ENCODE data around the gene GPR83. TPM values are rescaled to one million over a fixed set of nuclear protein-coding genes. Genes with fewer than 3 reads are reported as not detected.
"Not testable (repeated sequence)": the region's sequence is repeated elsewhere in the genome, so short reads cannot be mapped to it uniquely, and the experiment has no call there.

The GPR83 gene
- total RNA-seq, 4 donors from 2014 or later, result 0.23 to 0.30 (median 0.24) TPM; not detected in 1

DNA sequence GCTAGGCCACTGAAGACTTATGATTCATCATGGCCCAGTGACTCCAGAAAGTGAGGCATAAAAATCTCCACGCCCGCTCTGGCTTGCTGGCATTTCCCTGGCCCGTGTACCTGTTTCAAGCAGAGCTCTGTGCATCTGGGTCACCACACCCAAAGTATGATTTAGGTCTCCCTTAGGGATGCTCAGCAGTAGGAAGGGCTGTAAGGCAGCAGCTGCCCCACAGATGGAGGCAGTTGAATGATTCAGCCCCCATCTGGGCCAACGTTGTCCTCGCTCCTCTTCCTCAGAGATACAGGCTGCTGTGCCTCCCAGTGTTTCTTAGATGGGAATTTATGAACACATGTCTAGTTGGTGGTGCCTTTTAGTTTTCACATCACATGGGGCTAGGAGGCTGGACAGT, 21.6 kb downstream of the GPR83 start:
- no peak overlapping the region for H3K27ac ChIP-seq
- no peak for DNase-seq (ENCODE audit: low spot score in 2 of 2)
- H3K27me3 ChIP-seq, result no peaks in the 10 kb centered on the region
- H3K4me3 ChIP-seq, result no peak overlapping the region
- WGBS, result 50% methylated on average over 4 of the region's 5 CpGs
- H3K9me3 ChIP-seq, result no peaks in the 10 kb centered on the region
- TF ChIP-seq EP300 (IDR thresholded peaks at IDR 0.05), result no peak
- no peak for TF ChIP-seq POLR2AphosphoS5 (IDR thresholded peaks at IDR 0.05)
- TF ChIP-seq POLR2A (IDR thresholded peaks at IDR 0.05), result no peak
- TF ChIP-seq, protein P1, sequence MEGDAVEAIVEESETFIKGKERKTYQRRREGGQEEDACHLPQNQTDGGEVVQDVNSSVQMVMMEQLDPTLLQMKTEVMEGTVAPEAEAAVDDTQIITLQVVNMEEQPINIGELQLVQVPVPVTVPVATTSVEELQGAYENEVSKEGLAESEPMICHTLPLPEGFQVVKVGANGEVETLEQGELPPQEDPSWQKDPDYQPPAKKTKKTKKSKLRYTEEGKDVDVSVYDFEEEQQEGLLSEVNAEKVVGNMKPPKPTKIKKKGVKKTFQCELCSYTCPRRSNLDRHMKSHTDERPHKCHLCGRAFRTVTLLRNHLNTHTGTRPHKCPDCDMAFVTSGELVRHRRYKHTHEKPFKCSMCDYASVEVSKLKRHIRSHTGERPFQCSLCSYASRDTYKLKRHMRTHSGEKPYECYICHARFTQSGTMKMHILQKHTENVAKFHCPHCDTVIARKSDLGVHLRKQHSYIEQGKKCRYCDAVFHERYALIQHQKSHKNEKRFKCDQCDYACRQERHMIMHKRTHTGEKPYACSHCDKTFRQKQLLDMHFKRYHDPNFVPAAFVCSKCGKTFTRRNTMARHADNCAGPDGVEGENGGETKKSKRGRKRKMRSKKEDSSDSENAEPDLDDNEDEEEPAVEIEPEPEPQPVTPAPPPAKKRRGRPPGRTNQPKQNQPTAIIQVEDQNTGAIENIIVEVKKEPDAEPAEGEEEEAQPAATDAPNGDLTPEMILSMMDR (IDR thresholded peaks at IDR 0.05), result no peak
- no peaks in the 10 kb centered on the region for H3K4me1 ChIP-seq
- no peaks in the 10 kb centered on the region for H3K36me3 ChIP-seq

DNA sequence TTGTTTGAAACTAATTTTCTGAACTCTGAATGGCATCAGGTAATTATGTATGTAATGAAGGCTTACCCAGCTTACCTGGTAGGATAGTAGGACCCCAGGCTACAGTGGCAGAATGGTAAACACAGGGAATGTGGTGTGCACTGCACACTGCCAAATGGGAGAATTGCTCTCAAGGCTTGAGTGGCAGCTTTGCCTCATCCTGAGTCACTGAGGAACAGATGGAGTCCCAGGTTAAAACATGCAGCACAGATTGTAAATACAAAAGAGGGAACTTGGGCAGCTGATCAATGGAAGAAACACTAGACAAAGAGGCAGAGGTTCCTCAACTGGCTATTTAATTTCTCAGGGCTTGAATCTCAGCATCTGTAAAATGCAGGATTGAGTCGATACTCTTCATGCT, 24.4 kb downstream of the GPR83 start:
- Histone ChIP-seq H3K4me3 (no peak overlapping the region), H3K27ac (no peak overlapping the region), H3K4me1 (no peaks in the 10 kb centered on the region), H3K36me3 (no peaks in the 10 kb centered on the region), H3K9me3 (no peaks in the 10 kb centered on the region), H3K27me3 (no peaks in the 10 kb centered on the region)
- TF ChIP-seq EP300 (IDR thresholded peaks at IDR 0.05), result no peak
- no peak for TF ChIP-seq POLR2AphosphoS5 (IDR thresholded peaks at IDR 0.05)
- TF ChIP-seq, protein P1 (IDR thresholded peaks at IDR 0.05), result no peak
- TF ChIP-seq POLR2A (IDR thresholded peaks at IDR 0.05), result no peak
- DNase-seq (ENCODE audit: low spot score in 2 of 2), result no peak
- WGBS, result 95% methylated on average over 1 of the region's 1 CpG

DNA sequence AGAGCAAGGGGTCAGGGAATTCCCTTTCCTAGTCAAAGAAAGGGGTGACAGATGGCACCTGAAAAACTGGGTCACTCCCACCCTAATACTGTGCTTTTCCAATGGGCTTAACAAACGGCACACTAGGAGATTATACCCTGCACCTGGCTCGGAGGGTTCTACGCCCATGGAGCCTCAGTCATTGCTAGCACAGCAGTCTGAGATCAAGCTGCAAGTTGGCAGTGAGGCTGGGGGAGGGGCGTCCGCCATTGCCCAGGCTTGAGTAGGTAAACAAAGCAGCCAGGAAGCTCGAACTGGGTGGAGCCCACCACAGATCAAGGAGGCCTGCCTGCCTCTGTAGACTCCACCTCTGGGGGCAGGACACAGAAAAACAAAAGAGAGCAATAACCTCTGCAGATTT, 30.6 kb downstream of the GPR83 start:
- H3K4me3 ChIP-seq; H3K27ac ChIP-seq; H3K4me1 ChIP-seq; DNase-seq (ENCODE audit: low spot score in 2 of 2); H3K9me3 ChIP-seq; H3K27me3 ChIP-seq; H3K36me3 ChIP-seq: not testable (repeated sequence)
- 41% methylated on average over 4 of the region's 6 CpGs for WGBS

DNA sequence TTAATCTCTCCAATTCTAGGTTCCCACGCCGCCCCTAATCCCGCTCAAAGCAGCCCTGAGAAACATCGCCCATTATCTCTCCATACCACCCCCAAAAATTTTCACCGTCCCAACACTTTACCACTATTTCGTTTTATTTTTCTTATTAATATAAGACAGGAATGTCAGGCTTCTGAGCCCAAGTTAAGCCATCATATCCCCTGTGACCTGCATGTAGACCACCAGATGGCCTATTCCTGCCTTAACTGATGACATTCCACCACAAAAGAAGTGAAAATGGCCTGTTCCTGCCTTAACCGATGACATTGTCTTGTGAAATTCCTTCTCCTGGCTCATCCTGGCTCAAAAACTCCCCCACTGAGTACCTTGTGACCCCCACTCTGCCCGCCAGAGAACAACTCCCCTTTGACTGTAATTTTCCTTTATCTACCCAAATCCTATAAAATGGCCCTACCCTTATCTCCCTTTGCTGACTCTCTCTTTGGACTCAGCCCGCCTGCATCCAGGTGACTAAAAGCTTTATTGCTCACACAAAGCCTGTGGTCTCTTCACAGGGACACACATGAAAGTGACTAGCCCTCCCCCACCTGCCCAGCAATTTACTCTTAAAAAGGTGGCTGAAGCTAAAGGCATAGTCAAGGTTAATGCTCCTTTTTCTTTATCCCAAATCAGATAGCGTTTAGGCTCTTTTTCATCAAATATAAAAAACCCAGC, 50.2 kb downstream of the GPR83 start:
- H3K9me3 ChIP-seq; H3K27ac ChIP-seq; H3K4me1 ChIP-seq; H3K36me3 ChIP-seq; H3K27me3 ChIP-seq; H3K4me3 ChIP-seq; DNase-seq (ENCODE audit: low spot score in 2 of 2): not testable (repeated sequence)
- 70% methylated on average over 10 of the region's 10 CpGs for WGBS

DNA sequence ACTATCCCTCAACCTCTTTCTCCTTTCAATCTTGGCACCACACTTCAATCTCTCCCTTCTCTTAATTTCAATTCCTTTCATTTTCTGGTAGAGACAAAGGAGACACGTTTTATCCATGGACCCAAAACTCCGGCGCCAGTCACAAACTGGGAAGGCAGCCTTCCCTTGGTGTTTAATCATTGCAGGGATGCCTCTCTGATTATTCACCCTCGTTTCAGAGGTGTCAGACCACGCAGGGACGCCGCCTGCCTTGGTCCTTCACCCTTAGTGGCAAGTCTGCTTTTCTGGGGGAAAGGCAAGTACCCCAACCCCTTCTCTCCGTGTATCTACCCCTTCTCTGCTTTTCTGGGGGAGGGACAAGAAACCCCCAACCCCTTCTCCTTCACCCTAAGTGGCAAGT, 54.9 kb downstream of the GPR83 start:
- not testable (repeated sequence) for H3K27me3 ChIP-seq; H3K9me3 ChIP-seq; H3K4me3 ChIP-seq; H3K36me3 ChIP-seq; H3K27ac ChIP-seq; DNase-seq (ENCODE audit: low spot score in 2 of 2); H3K4me1 ChIP-seq
- 92% methylated on average over 8 of the region's 8 CpGs for WGBS

DNA sequence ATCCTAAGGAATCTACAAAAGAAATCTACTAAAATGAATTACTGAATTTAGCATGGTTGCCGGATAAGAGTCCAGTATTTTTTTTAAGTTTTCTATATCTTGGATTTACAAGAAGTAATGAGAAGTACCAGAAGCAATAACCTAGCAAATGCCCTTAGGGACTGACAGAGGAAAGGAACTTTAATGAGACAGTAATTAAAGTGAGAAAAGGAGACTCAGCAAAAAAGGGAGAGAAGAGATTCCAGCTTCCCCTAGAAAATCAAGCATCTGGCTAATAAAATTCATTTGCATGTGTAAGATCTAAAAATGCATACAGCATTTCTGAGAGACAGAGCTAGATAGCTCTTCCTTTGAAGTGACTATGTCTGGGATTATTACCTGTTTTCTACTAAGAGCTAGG, 57.7 kb downstream of the GPR83 start:
- H3K27ac ChIP-seq, result no peak overlapping the region
- H3K4me3 ChIP-seq, result no peak overlapping the region
- TF ChIP-seq, protein P1 (IDR thresholded peaks at IDR 0.05), result no peak
- TF ChIP-seq POLR2AphosphoS5 (IDR thresholded peaks at IDR 0.05) (no peak), POLR2A (IDR thresholded peaks at IDR 0.05) (no peak), EP300 (IDR thresholded peaks at IDR 0.05) (no peak)
- WGBS, result 61% methylated on average over 1 of the region's 1 CpG
- no peaks in the 10 kb centered on the region for H3K4me1 ChIP-seq
- H3K9me3 ChIP-seq, result no peaks in the 10 kb centered on the region
- no peak for DNase-seq (ENCODE audit: low spot score in 2 of 2)
- H3K36me3 ChIP-seq, result no peaks in the 10 kb centered on the region
- H3K27me3 ChIP-seq, result no peaks in the 10 kb centered on the region

DNA sequence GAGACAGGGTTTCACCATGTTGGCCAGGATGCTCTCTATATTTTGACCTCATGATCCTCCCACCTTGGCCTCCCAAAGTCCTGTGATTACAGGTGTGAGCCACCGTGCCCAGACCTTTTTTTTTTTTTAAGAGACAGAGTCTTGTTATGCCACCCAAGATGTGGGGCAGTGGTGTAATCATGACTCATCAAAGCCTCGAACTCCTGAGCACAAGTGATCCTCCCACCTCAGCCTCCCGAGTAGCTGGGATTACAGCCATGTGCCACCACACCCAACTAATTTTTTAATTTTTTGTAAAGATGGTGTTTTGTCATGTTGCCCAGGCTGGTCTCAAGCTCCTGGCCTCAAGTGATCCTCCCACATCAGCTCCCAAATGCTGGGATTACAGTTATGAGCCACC, 59.0 kb downstream of the GPR83 start:
- no peak for DNase-seq (ENCODE audit: low spot score in 2 of 2)
- TF ChIP-seq, protein P1 (IDR thresholded peaks at IDR 0.05), result no peak
- TF ChIP-seq POLR2AphosphoS5 (IDR thresholded peaks at IDR 0.05) (no peak), POLR2A (IDR thresholded peaks at IDR 0.05) (no peak), EP300 (IDR thresholded peaks at IDR 0.05) (no peak)
- Histone ChIP-seq H3K9me3 (no peaks in the 10 kb centered on the region), H3K27ac (no peak overlapping the region), H3K27me3 (no peaks in the 10 kb centered on the region), H3K4me1 (no peaks in the 10 kb centered on the region), H3K4me3 (no peak overlapping the region), H3K36me3 (no peaks in the 10 kb centered on the region)
- 49% methylated on average over 3 of the region's 3 CpGs for WGBS
